ENCODE data around the gene RANBP1. TPM values are rescaled to one million over a fixed set of nuclear protein-coding genes. Genes with fewer than 3 reads are reported as not detected.

The RANBP1 gene
- total and polyA plus RNA-seq, 9 of the 15 experiments (the other 6 are each of a cell fraction or from before 2014, with no cell fraction given) = 162 to 2,891 (median 1,289) TPM

DNA sequence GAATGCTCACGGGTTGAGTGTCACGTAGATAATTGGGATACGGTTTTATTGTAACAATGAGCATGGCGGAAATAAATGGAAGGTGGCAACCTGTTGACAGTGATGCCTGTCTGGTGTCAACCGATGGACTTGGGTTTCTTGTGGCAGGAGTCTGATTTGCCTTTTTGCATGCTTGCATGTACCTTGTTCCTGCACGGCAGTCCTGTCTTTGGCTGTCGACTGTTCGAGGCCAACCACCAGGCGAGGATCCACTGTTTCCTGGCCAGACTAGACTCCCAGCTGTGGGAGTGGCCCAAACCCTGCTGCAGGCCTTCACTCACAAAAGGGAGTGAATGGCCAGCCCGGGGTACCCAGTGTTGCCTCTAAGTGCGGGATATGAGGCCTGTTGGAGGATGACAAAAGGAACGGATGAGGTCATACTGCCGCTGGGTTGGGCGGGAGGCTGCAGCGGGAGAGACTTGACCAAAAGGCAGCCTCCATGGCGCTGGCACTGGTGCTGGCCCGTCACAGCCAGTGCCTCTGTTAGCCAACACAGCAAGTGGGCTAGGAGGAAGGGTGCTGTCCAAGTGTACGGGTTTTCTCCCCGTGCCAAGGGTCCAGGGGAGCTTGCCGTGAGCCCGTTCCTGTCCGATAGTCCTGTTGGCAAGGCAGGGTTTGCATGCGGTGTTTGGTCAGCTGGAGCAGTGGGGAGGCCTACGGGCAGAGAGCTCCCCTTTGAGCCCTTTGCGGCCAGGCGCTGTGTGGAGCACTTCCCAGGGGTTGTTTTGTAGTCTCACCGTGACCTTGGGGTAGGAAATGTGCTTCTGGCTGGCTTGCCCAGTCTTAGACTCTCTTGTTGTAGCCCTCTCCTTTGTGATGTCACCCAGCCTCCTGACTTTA, 34.9 kb upstream of the RANBP1 start (continued):
- TF ChIP-seq RBM15 (IDR thresholded peaks at IDR 0.05; ENCODE audit: insufficient read depth, low read length) (no peak), SREBF1 (IDR thresholded peaks at IDR 0.05; ENCODE audit: borderline replicate concordance, low read depth, low read length) (peak; percentile 66; the same call in 1 of the 2 replicates), NR2F6 (CRISPR knock-in tag; IDR thresholded peaks at IDR 0.05) (peak; percentile 10; the same call in 1 of the 2 replicates), HDGF (IDR thresholded peaks at IDR 0.05) (no peak), ZC3H4 (CRISPR knock-in tag; IDR thresholded peaks at IDR 0.05; ENCODE audit: borderline replicate concordance) (no peak), KAT7 (CRISPR knock-in tag; IDR thresholded peaks at IDR 0.05; ENCODE audit: borderline replicate concordance) (no peak), ESRRB (CRISPR knock-in tag; IDR thresholded peaks at IDR 0.05; ENCODE audit: borderline replicate concordance) (no peak), PTBP1 (IDR thresholded peaks at IDR 0.05; ENCODE audit: low read depth, low read length) (no peak), ZNF707 (CRISPR knock-in tag; conservative IDR thresholded peaks at IDR 0.05) (peak; percentile 46; the same call in 1 of the 2 replicates), TCF7L2 (IDR thresholded peaks at IDR 0.05; ENCODE audit: low read depth, low read length) (no peak), FOXK1 (CRISPR knock-in tag; IDR thresholded peaks at IDR 0.05; ENCODE audit: borderline replicate concordance) (no peak), ZNF232 (CRISPR knock-in tag; IDR thresholded peaks at IDR 0.05) (no peak), ELF1 (tag; IDR thresholded peaks at IDR 0.05) (no peak), DACH1 (IDR thresholded peaks at IDR 0.05; ENCODE audit: partially characterized antibody) (no peak), IRF2 (CRISPR knock-in tag; IDR thresholded peaks at IDR 0.05) (no peak), ZNF282 (CRISPR knock-in tag; IDR thresholded peaks at IDR 0.05) (no peak), KLF16 (IDR thresholded peaks at IDR 0.05) (no peak), CHD4 (IDR thresholded peaks at IDR 0.05; ENCODE audit: insufficient read depth, insufficient replicate concordance, low read depth, low read length, poor library complexity, severe bottlenecking) (peak; percentile 71), RAD51 (IDR thresholded peaks at IDR 0.05; ENCODE audit: borderline replicate concordance, low read depth) (no peak), KAT2B (IDR thresholded peaks at IDR 0.05; ENCODE audit: low read depth, low read length) (no peak), ZNF436 (CRISPR knock-in tag; IDR thresholded peaks at IDR 0.05) (no peak), POLR2AphosphoS2 (IDR thresholded peaks at IDR 0.05; ENCODE audit: low read length) (no peak), CREM (IDR thresholded peaks at IDR 0.05; ENCODE audit: low read depth) (no peak)
- TF ChIP-seq, protein P1, sequence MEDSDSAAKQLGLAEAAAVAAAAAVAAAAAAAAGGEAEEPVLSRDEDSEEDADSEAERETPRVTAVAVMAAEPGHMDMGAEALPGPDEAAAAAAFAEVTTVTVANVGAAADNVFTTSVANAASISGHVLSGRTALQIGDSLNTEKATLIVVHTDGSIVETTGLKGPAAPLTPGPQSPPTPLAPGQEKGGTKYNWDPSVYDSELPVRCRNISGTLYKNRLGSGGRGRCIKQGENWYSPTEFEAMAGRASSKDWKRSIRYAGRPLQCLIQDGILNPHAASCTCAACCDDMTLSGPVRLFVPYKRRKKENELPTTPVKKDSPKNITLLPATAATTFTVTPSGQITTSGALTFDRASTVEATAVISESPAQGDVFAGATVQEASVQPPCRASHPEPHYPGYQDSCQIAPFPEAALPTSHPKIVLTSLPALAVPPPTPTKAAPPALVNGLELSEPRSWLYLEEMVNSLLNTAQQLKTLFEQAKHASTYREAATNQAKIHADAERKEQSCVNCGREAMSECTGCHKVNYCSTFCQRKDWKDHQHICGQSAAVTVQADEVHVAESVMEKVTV (CRISPR knock-in tag; IDR thresholded peaks at IDR 0.05) = peak; percentile 22; the same call in 1 of the 2 replicates
- TF ChIP-seq, protein P2, sequence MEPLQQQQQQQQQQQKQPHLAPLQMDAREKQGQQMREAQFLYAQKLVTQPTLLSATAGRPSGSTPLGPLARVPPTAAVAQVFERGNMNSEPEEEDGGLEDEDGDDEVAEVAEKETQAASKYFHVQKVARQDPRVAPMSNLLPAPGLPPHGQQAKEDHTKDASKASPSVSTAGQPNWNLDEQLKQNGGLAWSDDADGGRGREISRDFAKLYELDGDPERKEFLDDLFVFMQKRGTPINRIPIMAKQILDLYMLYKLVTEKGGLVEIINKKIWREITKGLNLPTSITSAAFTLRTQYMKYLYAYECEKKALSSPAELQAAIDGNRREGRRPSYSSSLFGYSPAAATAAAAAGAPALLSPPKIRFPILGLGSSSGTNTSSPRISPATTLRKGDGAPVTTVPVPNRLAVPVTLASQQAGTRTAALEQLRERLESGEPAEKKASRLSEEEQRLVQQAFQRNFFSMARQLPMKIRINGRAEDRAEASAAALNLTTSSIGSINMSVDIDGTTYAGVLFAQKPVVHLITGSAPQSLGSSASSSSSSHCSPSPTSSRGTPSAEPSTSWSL (CRISPR knock-in tag; IDR thresholded peaks at IDR 0.05; ENCODE audit: borderline replicate concordance) = peak; percentile 77; the same call in 1 of the 2 replicates

Data from K562 (cell line).